Stimulated activated CD8-positive, alpha-beta memory T cell treated with anti-CD3 and anti-CD28 coated beads, Interleukin-7, amount 100 ng/mL, for 24 hours (primary cell): ENCODE data around the gene FAM177A1.
"Not testable (repeated sequence)": the region's sequence is repeated elsewhere in the genome, so short reads cannot be mapped to it uniquely, and the experiment has no call there.

ENCODE experiments used
- DNase-seq: peaks from one replicate; pipeline ENCODE4 v3.0.0-alpha.2; 2020; ENCODE audit warnings: low read depth

FAM177A1 gene

GRCh38 chr14:35061113-35061791 is 15.2 kb downstream of the FAM177A1 start:
- not testable (repeated sequence) for DNase-seq

GRCh38 chr14:35065731-35066130 is 19.7 kb downstream of the FAM177A1 start:
- DNase-seq: not testable (repeated sequence)

GRCh38 chr14:35068238-35069012 is 22.4 kb downstream of the FAM177A1 start:
- no peak for DNase-seq

DNA sequence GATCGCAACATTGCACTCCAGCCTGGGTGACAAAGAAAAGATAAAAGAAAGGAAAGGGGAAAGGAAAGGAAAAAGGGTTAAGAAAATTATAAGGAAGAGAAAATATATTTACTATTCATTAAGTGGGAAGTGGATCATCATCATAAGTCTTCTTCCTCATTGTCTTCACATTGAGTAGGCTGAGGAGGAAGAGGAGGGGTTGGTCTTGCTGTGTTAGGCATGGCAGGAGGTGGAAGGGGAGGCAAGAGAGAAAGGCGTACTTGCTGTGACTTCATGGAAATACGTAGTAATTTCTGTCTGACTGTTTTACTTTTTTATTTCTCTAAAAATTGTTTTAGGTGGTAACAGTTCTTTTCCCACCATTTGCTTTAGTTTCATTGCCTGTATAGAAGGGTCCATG is 26.2 kb downstream of the FAM177A1 start:
- no peak for DNase-seq

DNA sequence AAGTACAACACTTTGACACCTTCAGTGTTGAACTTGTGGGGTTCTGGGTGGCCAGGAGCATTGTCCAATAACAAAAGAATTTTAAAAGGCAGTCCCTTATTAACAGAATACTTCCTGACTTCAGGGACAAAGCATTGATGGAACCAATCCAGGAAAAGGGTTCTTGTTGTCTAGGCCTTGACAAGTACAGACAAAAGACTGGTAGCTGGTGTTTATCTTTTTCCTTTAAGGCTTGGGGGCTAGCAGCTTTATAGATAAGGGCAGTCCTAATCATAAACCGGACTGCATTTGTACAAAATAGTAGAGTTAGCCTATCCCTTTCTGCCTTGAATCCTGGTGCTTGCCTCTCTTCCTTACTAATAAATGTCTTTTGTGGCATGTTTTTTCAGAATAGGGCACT is 27.4 kb downstream of the FAM177A1 start:
- no peak for DNase-seq

GRCh38 chr14:35078082-35078481 is 32.0 kb downstream of the FAM177A1 start:
- DNase-seq: no peak

- no peak for DNase-seq
These were observed 33.7 kb downstream of the FAM177A1 start for GRCh38 chr14:35079742-35080141.

DNA sequence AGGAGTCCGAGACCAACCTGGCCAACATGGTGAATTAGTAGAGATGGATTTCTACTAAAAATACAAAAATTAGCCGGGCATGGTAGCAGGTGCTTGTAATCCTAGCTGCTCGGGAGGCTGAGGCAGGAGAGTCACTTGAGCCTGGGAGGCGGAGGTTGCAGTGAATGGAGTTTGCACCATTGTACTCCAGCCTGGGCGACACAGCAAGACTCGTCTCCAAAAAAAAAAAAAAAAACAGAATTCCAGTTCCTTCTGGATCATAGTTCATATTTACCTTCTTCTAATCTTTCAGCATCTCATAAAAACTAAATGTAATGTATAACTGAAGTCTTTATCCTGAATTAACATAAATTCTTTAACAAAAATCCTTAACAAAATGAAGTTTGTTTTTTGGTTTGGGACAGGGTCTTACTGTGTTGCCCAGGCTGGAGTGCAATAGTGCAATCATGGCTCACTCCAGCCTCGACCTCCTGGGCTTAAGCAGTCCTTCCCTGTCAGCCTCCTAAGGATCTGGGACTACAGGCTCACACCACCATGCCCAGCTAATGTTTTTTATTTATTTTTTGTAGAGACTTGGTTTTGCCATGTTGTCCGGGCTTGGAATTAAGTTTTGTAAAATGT is 37.6 kb downstream of the FAM177A1 start:
- DNase-seq: no peak

GRCh38 chr14:35085441-35085840 is 39.4 kb downstream of the FAM177A1 start:
- DNase-seq: no peak

DNA sequence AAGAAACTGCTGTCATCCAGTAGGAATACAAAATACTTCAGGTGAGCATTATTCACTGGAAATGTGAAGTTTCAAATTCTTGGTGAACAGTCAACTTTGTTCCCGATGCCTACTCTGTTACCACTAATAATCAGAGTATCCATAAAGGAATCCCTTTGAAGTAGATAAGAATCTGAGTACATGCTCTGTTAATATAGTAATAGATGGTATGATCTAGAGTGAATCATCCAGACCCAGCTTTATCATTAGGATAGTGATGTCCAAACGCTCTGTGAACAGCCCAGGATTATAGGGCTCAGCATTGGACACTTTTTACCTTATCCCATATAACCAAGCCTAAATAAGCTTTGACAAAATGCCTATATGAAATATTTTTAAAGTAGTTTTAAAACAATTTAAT is 42.4 kb downstream of the FAM177A1 start:
- DNase-seq: no peak

DNA sequence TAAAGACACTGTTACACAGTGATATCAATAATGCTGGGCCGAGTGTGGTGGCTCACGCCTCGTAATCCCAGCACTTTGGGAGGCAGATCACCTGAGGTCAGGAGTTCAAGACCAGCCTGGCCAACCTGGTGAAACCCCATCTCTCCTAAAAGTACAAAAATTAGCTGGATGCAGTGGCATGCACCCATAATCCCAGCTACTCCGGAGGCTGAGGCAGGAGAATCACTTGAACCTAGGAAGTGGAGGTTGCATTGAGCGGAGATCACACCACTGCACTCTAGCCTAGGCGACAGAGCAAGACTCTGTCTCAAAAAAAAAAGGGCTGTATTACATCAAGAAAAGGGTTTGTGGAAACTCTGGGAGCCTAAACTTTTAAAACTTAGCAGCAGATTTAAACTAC is 48.6 kb downstream of the FAM177A1 start:
- not testable (repeated sequence) for DNase-seq

DNA sequence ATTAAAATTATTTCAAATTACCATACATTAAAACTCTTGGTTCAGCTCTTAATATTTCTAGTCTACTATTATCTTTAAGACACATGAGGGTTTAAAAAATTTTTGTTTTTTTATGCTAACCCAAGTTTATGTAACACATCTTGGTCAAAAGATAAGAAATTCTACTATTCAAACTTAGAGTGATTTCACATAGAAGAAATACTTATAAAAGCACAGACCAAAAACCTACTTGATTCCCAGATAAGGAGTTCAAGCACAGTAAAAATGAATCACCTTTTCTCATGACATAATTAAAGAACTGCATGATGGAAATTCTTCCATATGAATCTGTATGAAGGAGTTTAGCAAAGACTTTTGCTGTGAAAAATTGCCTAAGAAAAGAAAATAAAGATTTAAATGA is 61.8 kb downstream of the FAM177A1 start:
- DNase-seq: no peak

DNA sequence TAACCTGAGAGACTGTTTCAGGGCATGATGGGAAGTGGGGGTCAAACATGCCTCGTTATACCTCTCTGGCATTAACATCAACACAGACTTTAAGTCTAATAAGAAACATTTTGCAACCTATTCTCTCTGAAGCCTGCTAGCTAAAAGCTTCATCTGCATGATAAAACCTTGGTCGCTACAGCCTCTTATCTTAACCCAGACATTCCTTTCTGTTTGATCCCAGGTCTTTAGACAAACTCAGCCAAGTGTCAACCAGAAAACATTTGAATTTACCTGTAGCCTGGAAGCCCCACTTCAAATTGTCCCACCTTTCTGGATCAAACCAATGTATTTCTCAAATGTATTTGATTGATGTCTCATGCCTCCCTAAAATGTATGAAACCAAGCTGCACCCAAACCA is 66.6 kb downstream of the FAM177A1 start:
- DNase-seq: no peak

GRCh38 chr14:35113308-35113950 is 67.4 kb downstream of the FAM177A1 start:
- DNase-seq: no peak

DNA sequence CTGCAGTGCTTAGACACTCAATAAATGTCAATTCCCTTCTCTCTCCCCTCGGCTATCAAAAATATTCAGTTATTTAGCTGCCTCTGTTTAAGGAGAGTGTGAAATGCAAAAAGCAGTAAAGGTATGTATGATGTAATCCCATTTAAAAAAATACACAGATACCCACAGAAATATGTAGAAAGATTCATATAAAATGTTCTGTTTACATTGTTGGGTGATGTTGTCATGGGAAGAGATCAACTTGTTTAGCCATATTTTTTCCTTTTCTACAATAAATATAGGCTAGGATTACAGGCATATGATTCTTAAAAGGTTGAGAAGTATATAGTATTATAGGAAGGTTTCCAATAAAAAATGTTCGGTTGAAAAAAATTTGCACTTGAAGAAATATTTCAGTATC is 68.0 kb downstream of the FAM177A1 start:
- DNase-seq: no peak

DNA sequence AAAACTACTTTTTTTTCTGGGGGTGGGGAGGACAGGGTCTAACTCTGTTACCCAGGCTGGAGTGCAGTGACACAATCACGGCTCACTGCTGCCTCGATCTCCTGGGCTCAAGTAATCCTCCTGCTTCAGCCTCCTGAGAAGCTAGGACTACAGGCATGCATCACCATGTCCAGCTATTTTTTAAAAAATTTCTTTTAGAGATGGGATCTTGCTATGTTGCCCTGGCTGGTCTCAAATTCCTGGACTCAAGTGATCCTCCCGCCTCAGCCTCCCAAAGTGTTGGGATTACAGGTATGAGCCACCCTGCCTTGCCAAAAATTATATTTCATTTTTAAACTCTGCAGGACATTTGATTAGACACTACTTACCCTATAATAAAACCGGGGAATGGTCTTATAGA is 70.2 kb downstream of the FAM177A1 start:
- DNase-seq: no peak

- DNase-seq: no peak
These were observed 71.0 kb downstream of the FAM177A1 start for GRCh38 chr14:35117112-35117511.

DNA sequence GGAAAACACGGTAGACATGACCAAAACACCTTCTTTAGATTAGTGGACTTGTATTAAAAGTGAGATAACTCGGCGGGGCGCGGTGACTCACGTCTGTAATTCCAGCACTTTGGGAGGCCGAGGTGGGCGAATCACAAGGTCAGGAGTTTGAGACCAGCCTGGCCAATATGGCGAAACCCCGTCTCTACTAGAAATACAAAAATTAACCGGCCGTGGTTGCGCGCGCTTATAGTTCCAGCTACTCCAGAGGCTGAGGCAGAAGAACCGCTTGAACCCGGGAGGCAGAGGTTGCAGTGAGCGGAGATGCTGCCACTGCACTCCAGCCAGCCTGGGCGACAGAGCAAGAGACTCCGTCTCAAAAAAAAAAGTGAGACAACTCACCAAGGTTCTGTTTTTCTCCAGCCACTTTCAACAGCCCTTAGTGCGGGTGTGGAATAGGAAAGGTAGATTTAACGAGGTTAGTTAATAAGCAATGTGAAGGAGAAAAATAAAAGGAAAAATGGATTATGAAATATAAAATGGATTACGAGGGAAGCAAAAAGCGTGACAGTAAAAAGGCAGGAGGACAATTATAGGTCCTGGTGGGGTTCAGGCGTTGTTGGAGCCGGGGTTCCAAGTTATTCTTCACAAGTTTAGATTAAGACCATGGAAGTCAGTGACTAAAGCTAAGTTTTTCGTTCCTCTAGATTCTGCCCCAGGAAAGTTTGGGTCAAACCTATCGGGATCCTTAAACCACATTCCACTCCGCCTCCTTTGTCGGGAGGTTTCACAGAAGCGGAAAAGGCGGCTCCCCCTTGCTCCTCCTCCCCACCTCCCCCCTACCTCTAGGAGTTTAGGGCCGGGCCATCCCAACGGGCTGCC is 75.2 kb downstream of the FAM177A1 start:
- DNase-seq: no peak

DNA sequence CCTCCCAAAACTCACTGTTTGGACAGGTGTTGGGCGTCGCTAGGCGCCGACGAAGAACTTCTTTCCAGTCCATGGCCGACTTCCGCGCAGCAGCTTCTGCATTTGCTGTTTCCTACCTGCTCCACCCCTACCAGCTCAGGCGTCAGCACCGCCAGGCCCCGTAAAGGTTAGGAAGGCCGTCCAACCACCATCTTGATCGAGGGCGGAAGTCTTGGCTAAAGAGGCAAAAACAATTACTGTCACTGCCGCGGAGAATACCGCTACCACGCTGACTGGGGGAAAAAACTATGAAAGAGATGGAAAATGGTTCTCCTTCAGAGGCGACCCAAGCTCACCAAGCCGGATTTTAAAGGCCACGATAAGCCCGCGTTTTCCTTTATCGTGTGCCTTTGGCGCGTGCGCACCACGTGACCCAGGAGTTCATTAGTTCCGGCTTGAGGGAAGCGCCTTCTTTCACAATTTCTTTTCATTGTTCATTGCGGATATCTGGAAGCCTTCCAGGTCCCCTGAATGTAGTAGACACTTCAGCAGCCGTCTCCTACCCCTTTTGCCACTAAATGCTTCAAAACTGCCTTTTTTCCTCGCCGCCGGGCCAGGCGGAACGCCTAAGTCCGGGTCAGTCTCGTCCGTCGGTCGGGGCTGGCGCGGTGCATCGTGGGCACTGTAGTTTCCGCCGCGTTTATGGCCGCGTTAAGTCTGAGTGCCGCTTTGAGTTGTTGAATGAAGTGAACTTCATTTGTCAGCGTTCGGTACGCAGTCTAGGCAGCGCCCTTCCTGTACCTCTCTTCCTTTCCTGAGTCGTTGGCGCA is 76.0 kb downstream of the FAM177A1 start, which contains the start of the genes PPP2R3C and PRORP:
PPP2R3C (minus strand) TSS at position 104 of the 809 bp plus-strand sequence; CDS start at position 73, 31 bp downstream.
PRORP (plus strand) TSS at position 666 of the 809 bp plus-strand sequence. CDS start 694 bp downstream, outside the sequence.
- peak; percentile 68 for DNase-seq

GRCh38 chr14:35122696-35123387 is 76.8 kb downstream of the FAM177A1 start:
- no peak for DNase-seq
